ENCODE results near the gene ACRV1. TPM values are rescaled to one million over a fixed set of nuclear protein-coding genes. Genes with fewer than 3 reads are reported as not detected.

The ACRV1 gene
- total and polyA plus RNA-seq, 2 donors (not counting 3 experiments of a cell fraction or from before 2014, with no cell fraction given) = not detected

DNA sequence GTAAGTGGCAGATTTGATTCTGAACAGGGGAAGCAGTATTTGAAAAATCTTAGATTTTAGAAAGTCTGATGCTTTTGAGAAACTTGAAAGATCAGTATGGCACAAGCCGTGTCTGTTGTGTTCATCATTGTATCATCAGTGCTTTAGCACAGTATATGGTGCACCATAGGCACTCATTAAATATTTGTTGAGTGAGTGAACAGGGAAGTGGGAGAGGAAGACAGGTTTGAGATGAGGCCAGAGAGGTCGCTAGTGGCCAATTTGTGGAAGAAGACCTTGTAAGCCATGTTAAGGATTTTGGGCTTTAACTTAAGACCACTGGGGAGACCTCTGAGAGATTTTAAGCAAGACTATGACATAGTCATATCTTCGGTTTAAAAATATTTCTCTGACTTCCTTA is 42.8 kb downstream of the ACRV1 start:
- Histone ChIP-seq H4K20me1 (replicated peaks; ENCODE audit: control insufficient read depth, extremely low read depth, insufficient read depth, low read length) (no peaks in the 10 kb centered on the region), H2AFZ (ENCODE audit: low read depth, low read length) (no peak overlapping the region), H3K4me3 (replicated peaks in 1 of 3; ENCODE audit: insufficient read depth in 1 of 3, low read depth in 1 of 3, low read length in 3 of 3) (no peak overlapping the region), H3K27ac (ENCODE audit: insufficient read depth, low read depth, low read length) (no peak overlapping the region), H3K9ac (replicated peaks; ENCODE audit: extremely low read depth, insufficient read depth, low read length) (no peak overlapping the region), H3K9me3 (replicated peaks; ENCODE audit: control insufficient read depth, insufficient read depth, low read length) (no peaks in the 10 kb centered on the region), H3K9me1 (replicated peaks; ENCODE audit: control insufficient read depth, extremely low read depth, insufficient read depth, low read length) (no peaks in the 10 kb centered on the region), H3K36me3 (ENCODE audit: control insufficient read depth in 2 of 2, extremely low read depth in 1 of 2, insufficient read depth in 2 of 2, low read length in 2 of 2) (peaks cover 2 to 37% of the 10 kb centered on the region in 2 experiments), H3K79me2 (ENCODE audit: control insufficient read depth, insufficient read depth, low read length) (no peaks in the 10 kb centered on the region), H3K4me1 (ENCODE audit: control insufficient read depth, extremely low read depth, insufficient read depth, low read length) (no peaks in the 10 kb centered on the region), H3K4me2 (ENCODE audit: insufficient read depth, low read length) (no peak overlapping the region), H3K27me3 (ENCODE audit: control insufficient read depth in 2 of 2, insufficient read depth in 2 of 2, low read length in 2 of 2) (no peaks in the 10 kb centered on the region)
- intact Hi-C loops (cut with micrococcal nuclease) (no loop called here), dilution Hi-C loops (cut with MboI; ENCODE audit: extremely low pct_ligation_motif_present, low sequenced_read_pairs) (no loop called here)
- CTCF ChIA-PET = interaction anchor here (1.3 to 1.4 kb wide), 3 partner anchors 14 to 42 kb away, joined by 4 to 5 read pairs (median 5); no protein-coding TSS in a partner anchor
- POLR2A ChIA-PET = no interaction called here
- no TSS peak for BruUV-seq (replicated peaks)
- TF ChIP-seq, protein P1, sequence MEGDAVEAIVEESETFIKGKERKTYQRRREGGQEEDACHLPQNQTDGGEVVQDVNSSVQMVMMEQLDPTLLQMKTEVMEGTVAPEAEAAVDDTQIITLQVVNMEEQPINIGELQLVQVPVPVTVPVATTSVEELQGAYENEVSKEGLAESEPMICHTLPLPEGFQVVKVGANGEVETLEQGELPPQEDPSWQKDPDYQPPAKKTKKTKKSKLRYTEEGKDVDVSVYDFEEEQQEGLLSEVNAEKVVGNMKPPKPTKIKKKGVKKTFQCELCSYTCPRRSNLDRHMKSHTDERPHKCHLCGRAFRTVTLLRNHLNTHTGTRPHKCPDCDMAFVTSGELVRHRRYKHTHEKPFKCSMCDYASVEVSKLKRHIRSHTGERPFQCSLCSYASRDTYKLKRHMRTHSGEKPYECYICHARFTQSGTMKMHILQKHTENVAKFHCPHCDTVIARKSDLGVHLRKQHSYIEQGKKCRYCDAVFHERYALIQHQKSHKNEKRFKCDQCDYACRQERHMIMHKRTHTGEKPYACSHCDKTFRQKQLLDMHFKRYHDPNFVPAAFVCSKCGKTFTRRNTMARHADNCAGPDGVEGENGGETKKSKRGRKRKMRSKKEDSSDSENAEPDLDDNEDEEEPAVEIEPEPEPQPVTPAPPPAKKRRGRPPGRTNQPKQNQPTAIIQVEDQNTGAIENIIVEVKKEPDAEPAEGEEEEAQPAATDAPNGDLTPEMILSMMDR (IDR thresholded peaks at IDR 0.05; ENCODE audit: extremely low read depth in 1 of 2, insufficient read depth in 1 of 2, low read depth in 1 of 2, low read length in 2 of 2) = no peak
- TF ChIP-seq MYC (IDR thresholded peaks at IDR 0.05; ENCODE audit: low read depth, low read length) = no peak
- TF ChIP-seq JUN (IDR thresholded peaks at IDR 0.05; ENCODE audit: borderline replicate concordance, insufficient read depth, insufficient read length, low read depth) = no peak
- no peak for TF ChIP-seq POLR2AphosphoS5 (IDR thresholded peaks at IDR 0.05; ENCODE audit: insufficient read depth, low read depth, low read length)
- no peak for TF ChIP-seq GATA2 (IDR thresholded peaks at IDR 0.05; ENCODE audit: insufficient read depth, insufficient read length, low read depth, low read length)
- no peak for TF ChIP-seq EZH2 (IDR thresholded peaks at IDR 0.05; ENCODE audit: borderline replicate concordance, low read depth, low read length, severe bottlenecking)
- no peak for TF ChIP-seq POLR2A (IDR thresholded peaks at IDR 0.05; ENCODE audit: low read depth, low read length)
- TF ChIP-seq, protein P2, sequence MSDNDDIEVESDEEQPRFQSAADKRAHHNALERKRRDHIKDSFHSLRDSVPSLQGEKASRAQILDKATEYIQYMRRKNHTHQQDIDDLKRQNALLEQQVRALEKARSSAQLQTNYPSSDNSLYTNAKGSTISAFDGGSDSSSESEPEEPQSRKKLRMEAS (IDR thresholded peaks at IDR 0.05; ENCODE audit: insufficient read depth, insufficient read length) = no peak
- TF ChIP-seq FOS (IDR thresholded peaks at IDR 0.05; ENCODE audit: borderline replicate concordance, insufficient read depth, low read length) = no peak
- DNase-seq (ENCODE audit: low read depth, low spot score) (no peak), FAIRE-seq (no peak)

Measured in endothelial cell of umbilical vein (primary cell).